Measurements from ENCODE around the gene SPINK8.

DNA sequence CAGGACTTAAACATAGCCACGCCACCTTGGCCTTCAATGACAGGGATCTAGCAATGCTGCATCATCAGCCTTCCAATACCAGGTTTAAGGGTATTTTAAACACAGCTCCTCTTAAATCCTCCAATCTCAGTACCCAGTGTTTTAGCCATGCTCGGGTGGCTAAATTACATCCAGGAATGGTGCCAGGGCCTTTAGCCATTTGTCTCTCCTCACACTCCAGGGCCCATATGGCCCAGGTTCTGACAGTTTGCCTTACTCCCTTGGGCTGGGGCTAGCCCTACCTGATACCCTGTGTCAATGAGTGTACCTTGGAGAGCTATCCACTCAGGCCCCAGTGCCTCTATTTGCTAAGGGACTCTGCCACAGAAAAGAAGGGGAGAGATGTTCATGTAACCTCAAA is 63.2 kb downstream of the SPINK8 start:
- TF ChIP-seq YY1 (IDR thresholded peaks at IDR 0.05; ENCODE audit: insufficient read depth, insufficient read length) (no peak), ZNF274 (IDR thresholded peaks at IDR 0.05; ENCODE audit: low read depth, low read length) (no peak), SUZ12 (IDR thresholded peaks at IDR 0.05; ENCODE audit: extremely low read depth, insufficient read depth, insufficient read length) (no peak)

All from NT2/D1 (cell line).